ENCODE results near the gene GSTM5.

- TF ChIP-seq CTCF (IDR thresholded peaks at IDR 0.05) (no peak), POLR2A (IDR thresholded peaks at IDR 0.05) (no peak)
These were observed 28.7 kb downstream of the GSTM5 start, which contains the start of gene GSTM3 for GRCh38 chr1:109740615-109741373.

Data from testis (tissue), 2 donors.